Ovary (tissue), 9 donors: Measurements from ENCODE around the gene NELFB. TPM values are rescaled to one million over a fixed set of nuclear protein-coding genes. Genes with fewer than 3 reads are reported as not detected.

ENCODE experiments used
- DNase-seq, 5 donors: peaks; one replicate each; pipeline ENCODE4 v3.0.0-alpha.2; 2019 to 2020
- H3K27ac ChIP-seq, 2 donors: fragments of 200-600 bp; one replicate each; pipeline versions ENCODE4 v1.5.1 to v1.8.0; 2019 to 2022
- H3K27me3 ChIP-seq: fragments of 200-600 bp; one replicate; pipeline ENCODE4 v1.8.0; 2022
- H3K36me3 ChIP-seq: fragments of 200-600 bp; sonication (generic); one replicate; pipeline ENCODE4 v1.5.1; 2019
- H3K4me1 ChIP-seq: one replicate; pipeline ENCODE4 v1.8.1; 2013; ENCODE audit warnings: mild to moderate bottlenecking, moderate library complexity; ENCODE audit not compliant: insufficient read depth
- H3K4me3 ChIP-seq: fragments of 200-600 bp; sonication (generic); one replicate; pipeline ENCODE4 v1.5.1; 2017
- H3K9me3 ChIP-seq, 2 donors: fragments of 200-600 bp in 1 of 2; sonication (generic) in 1 of 2; one replicate each; pipeline versions ENCODE4 v1.5.1 to v1.8.1; 2013 to 2019; ENCODE audit warnings: mild to moderate bottlenecking in 1 of 2, moderate library complexity in 1 of 2
- CTCF ChIP-seq, 3 donors: fragments of 450-650 bp in 2 of 3; fragments of 200-600 bp in 1 of 3; IDR thresholded peaks; one replicate each; pipeline versions ENCODE4 v1.5.1 to v1.8.0; 2016 to 2022; ENCODE audit warnings: antibody characterized with exemption in 3 of 3, mild to moderate bottlenecking in 1 of 3
- EP300 ChIP-seq: sonication (generic); formaldehyde crosslinking; IDR thresholded peaks from one replicate; pipeline ENCODE4 v1.6.1; 2017; ENCODE audit warnings: antibody characterized with exemption
- POLR2A ChIP-seq: fragments of 450-650 bp; IDR thresholded peaks from one replicate; pipeline ENCODE4 v1.6.1; 2017; ENCODE audit warnings: antibody characterized with exemption, mild to moderate bottlenecking, moderate library complexity
- WGBS, 3 donors: extraction: QIAGEN DNeasy Blood & Tissue Kit in 1 of 3; methylation state at CpG; one replicate each; pipeline versions ENCODE4 v1.1.5 to v1.1.7; 2013 to 2017; 5-methylcytosine and 5-hydroxymethylcytosine counted together
- intact Hi-C, 4 donors: fragments of 100-400 bp; cut with DNase I; formaldehyde crosslinking; loops; one replicate each; pipeline versions ENCODE4 v1.11.0 to v1.15.1; 2022 to 2023
- polyA plus RNA-seq, 2 donors: library from polyadenylated mRNA; stranded (reverse); fragments of 200-250 nt in 1 of 2; fragments of 350-450 nt in 1 of 2; fragmentation: Illumina TruSeq in 1 of 2; extraction: RNeasy Lipid Tissue Mini Kit (QIAGEN cat#74804) in 1 of 2; gene quantifications; one replicate each; pipeline ENCODE4 v1.2.3, GENCODE V29; 2013 to 2014
- total RNA-seq, 7 donors: library from RNA; depleted of rRNA in 2 of 7; stranded (reverse); fragments of >200 nt in 2 of 7; fragmentation: NEBNext Ultra II Directional in 3 of 7; extraction: Animal tissue kit (Norgen Biotek cat#: 25700) in 3 of 7; gene quantifications; one replicate each; pipeline versions ENCODE4 v1.1.0 to v1.2.4, GENCODE V29; 2016 to 2023
- donor health status: DM: no; HTN: no; CAD: no; lungs with moderate emphysema.
- donor health status: DM: no; HTN: no; CAD: no.
- donor health status: Bipolar disorder and iron deficiency.
- donor health status: DM: yes; HTN: yes; CAD: no.
- donor health status: DM: no; HTN: no; CAD: no.
- donor health status: DM: yes; HTN: yes; CAD: no.

The NELFB gene
- total and polyA plus RNA-seq, 9 donors = 10.9 to 56.6 (median 44.5) TPM

GRCh38 chr9:137313956-137314560, 58.9 kb downstream of the NELFB start:
- 71 to 79% (median 78%) methylated on average over 17 to 24 of the region's 24 CpGs for WGBS, 3 donors
- H3K4me3 ChIP-seq = no peak overlapping the region
- H3K4me1 ChIP-seq = peaks cover 5% of the 10 kb centered on the region
- DNase-seq = peak in 1 of 5 donors; percentile 13
- H3K27ac ChIP-seq = no peak overlapping the region
- no peaks in the 10 kb centered on the region for H3K9me3 ChIP-seq
- H3K27me3 ChIP-seq = no peaks in the 10 kb centered on the region
- H3K36me3 ChIP-seq = no peaks in the 10 kb centered on the region
- intact Hi-C loops = no loop called here
- TF ChIP-seq CTCF (IDR thresholded peaks at IDR 0.05) (no peak), POLR2A (no peak), EP300 (no peak)

- no peak for TF ChIP-seq POLR2A
- TF ChIP-seq EP300 = no peak
- TF ChIP-seq CTCF (IDR thresholded peaks at IDR 0.05) = no peak
- H3K36me3 ChIP-seq = no peaks in the 10 kb centered on the region
- H3K4me3 ChIP-seq = no peak overlapping the region
- intact Hi-C loops = no loop called here
- no peaks in the 10 kb centered on the region for H3K9me3 ChIP-seq
- peaks cover 5% of the 10 kb centered on the region for H3K4me1 ChIP-seq
- H3K27me3 ChIP-seq = no peaks in the 10 kb centered on the region
- DNase-seq = peak; percentile 9 to 38 (median 26)
- no peak overlapping the region for H3K27ac ChIP-seq
- WGBS, 3 donors = 55 to 65% (median 57%) methylated on average over 40 to 42 of the region's 42 CpGs
These were observed 59.7 kb downstream of the NELFB start for GRCh38 chr9:137314561-137315560.

DNA sequence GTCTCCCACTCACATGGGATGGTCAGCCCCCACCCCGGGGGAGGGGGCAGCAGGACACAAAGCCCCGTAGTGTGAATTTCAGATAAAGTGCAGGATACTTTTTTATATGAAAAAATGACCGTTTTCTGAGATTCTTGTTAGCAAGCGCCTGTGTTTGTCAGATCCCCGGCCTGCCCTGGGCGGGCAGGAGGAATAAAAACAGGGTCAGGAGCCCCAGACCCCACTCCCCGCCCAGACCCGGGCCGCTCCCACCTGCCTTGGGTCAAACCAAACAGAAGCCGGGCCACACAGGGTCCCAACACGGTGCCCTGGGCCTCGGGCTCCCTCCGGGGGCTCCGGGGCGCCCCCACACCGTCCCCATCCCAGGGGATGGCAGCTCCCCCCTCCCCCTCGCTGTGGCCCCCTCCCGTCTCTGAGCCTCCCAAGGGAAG, 60.5 kb downstream of the NELFB start:
- no peaks in the 10 kb centered on the region for H3K9me3 ChIP-seq
- peak in 1 of 5 donors; percentile 7 for DNase-seq
- WGBS, 3 donors = 8 to 16% (median 15%) methylated on average over 12 to 18 of the region's 18 CpGs
- no peaks in the 10 kb centered on the region for H3K36me3 ChIP-seq
- peaks cover 5% of the 10 kb centered on the region for H3K4me1 ChIP-seq
- TF ChIP-seq CTCF (IDR thresholded peaks at IDR 0.05) (no peak), EP300 (no peak), POLR2A (no peak)
- H3K27ac ChIP-seq = no peak overlapping the region
- H3K27me3 ChIP-seq = no peaks in the 10 kb centered on the region
- H3K4me3 ChIP-seq = no peak overlapping the region
- intact Hi-C loops = no loop called here

- Histone ChIP-seq H3K27ac (no peak overlapping the region), H3K4me1 (peaks cover 5% of the 10 kb centered on the region), H3K27me3 (no peaks in the 10 kb centered on the region), H3K4me3 (no peak overlapping the region), H3K36me3 (no peaks in the 10 kb centered on the region), H3K9me3 (no peaks in the 10 kb centered on the region)
- WGBS, 3 donors = 4 to 6% (median 6%) methylated on average over 50 to 79 of the region's 83 CpGs
- no peak for TF ChIP-seq CTCF (IDR thresholded peaks at IDR 0.05)
- TF ChIP-seq POLR2A = no peak
- TF ChIP-seq EP300 = no peak
- peak; percentile 39 to 75 (median 66) for DNase-seq
- intact Hi-C loops = no loop called here
These were observed 61.2 kb downstream of the NELFB start for GRCh38 chr9:137316012-137316981.
